Upper lobe of left lung (tissue), 6 donors: Measurements from ENCODE around the gene TBCB. TPM values are rescaled to one million over a fixed set of nuclear protein-coding genes. Genes with fewer than 3 reads are reported as not detected.
A peak's percentile ranks its signal among the peaks of the same experiment; 100 is the strongest.

Experiments
- ATAC-seq, 2 donors: fragments of 200-7000 bp; cut with Tn5 transposase; one replicate each; pipeline ENCODE4 v1.9.1; 2022; ENCODE audit warnings: mild to moderate bottlenecking in 2 of 2, moderate library complexity in 2 of 2; ENCODE audit not compliant: low FRiP score in 2 of 2
- DNase-seq, 2 donors: peaks; one replicate each; pipeline ENCODE4 v3.0.0-alpha.2; 2019 to 2020
- H3K27ac ChIP-seq, 4 donors: fragments of 200-600 bp; sonication (generic); one replicate each; pipeline ENCODE4 v1.5.1; 2016 to 2019
- H3K27me3 ChIP-seq, 4 donors: fragments of 200-600 bp; sonication (generic); one replicate each; pipeline ENCODE4 v1.5.1; 2017 to 2019
- H3K36me3 ChIP-seq, 4 donors: fragments of 200-600 bp; sonication (generic); one replicate each; pipeline ENCODE4 v1.5.1; 2016 to 2019
- H3K4me1 ChIP-seq, 4 donors: fragments of 200-600 bp; sonication (generic); one replicate each; pipeline ENCODE4 v1.5.1; 2018 to 2019
- H3K4me3 ChIP-seq, 4 donors: fragments of 200-600 bp; sonication (generic); one replicate each; pipeline ENCODE4 v1.5.1; 2017 to 2019; ENCODE audit warnings: mild to moderate bottlenecking in 2 of 4, moderate library complexity in 1 of 4
- H3K9me3 ChIP-seq, 4 donors: fragments of 200-600 bp; sonication (generic); one replicate each; pipeline ENCODE4 v1.5.1; 2018 to 2019
- EP300 ChIP-seq, 4 donors: sonication (generic); formaldehyde crosslinking; IDR thresholded peaks; one replicate each; pipeline ENCODE4 v1.5.1; 2017; ENCODE audit warnings: antibody characterized with exemption in 4 of 4, control low read depth in 2 of 4
- POLR2A ChIP-seq, 4 donors: fragments of 450-650 bp; IDR thresholded peaks; one replicate each; pipeline ENCODE4 v1.5.1; 2016 to 2017; ENCODE audit warnings: antibody characterized with exemption in 4 of 4, mild to moderate bottlenecking in 2 of 4
- POLR2AphosphoS5 ChIP-seq, 2 donors: sonication (generic); formaldehyde crosslinking; IDR thresholded peaks; one replicate each; pipeline ENCODE4 v1.5.1; 2017; ENCODE audit warnings: antibody characterized with exemption in 2 of 2
- WGBS, 2 donors: methylation state at CpG; one replicate each; pipeline ENCODE4 v1.1.5; 2017 to 2018; 5-methylcytosine and 5-hydroxymethylcytosine counted together
- total RNA-seq, 6 donors: library from RNA; depleted of rRNA in 4 of 6; stranded (reverse); fragments of >200 nt in 4 of 6; gene quantifications; one replicate each; pipeline versions ENCODE4 v1.1.0 to v1.2.1, GENCODE V29; 2016 to 2021
- TF ChIP-seq, protein P1 (sequence below), 6 experiments: fragments of 450-650 bp in 4 of 6; fragments of 200-600 bp in 2 of 6; sonication (generic) in 2 of 6; IDR thresholded peaks; one replicate each; pipeline ENCODE4 v1.5.1; 2016 to 2019; ENCODE audit warnings: antibody characterized with exemption in 6 of 6
- donor health status: DM: no; HTN: no; CAD: no; lungs with moderate emphysema.
- donor health status: DM: no; HTN: yes; CAD: no; lungs with severe emphysema.

Gene TBCB
- total RNA-seq, 6 donors from 2014 or later = 31.4 to 151 (median 109) TPM

DNA sequence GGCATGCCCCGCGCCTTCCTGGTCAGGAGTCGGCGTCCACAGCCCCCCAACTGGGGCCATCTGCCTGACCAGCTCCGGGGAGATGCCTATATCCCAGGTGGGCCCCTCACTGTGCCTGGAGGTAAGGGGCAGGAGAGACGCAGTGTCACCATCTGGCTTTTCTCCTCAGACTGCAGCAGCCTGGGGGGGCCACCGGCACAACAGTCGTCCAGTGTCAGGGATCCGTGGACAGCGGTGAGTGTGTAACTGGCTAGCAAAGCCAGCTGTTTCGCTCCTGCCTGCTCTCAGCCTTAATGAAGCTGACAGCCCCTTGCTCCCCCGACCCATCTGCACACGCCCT is 4.1 kb upstream of the TBCB start:
- DNase-seq = no peak

DNA sequence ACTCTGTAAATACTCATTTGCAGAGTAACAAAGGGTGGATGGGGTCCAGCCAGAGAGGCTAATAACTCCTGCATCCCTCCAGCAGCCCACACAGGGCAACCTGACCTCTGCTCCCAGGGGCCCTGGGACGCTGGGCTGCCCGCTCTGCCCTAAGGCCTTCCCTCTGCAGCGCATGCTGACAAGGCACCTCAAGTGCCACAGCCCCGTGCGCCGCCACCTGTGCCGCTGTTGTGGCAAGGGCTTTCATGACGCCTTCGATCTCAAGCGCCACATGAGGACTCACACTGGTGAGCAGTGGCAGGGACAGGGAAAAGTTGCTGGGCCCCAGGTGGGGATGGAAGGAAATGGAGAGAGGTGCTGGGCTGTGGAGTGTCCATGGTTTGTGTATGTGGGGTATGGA is 2.6 kb upstream of the TBCB start:
- ATAC-seq (no peak), DNase-seq (peak in 1 of 2 donors; percentile 82)
- Histone ChIP-seq H3K27ac (no peak overlapping the region), H3K4me1 (peaks cover 16 to 32% (median 24%) of the 10 kb centered on the region in 4 donors), H3K27me3 (no peaks in the 10 kb centered on the region), H3K4me3 (no peak overlapping the region), H3K9me3 (no peaks in the 10 kb centered on the region), H3K36me3 (peaks cover 3 to 49% (median 22%) of the 10 kb centered on the region in 4 donors)
- TF ChIP-seq, protein P1, sequence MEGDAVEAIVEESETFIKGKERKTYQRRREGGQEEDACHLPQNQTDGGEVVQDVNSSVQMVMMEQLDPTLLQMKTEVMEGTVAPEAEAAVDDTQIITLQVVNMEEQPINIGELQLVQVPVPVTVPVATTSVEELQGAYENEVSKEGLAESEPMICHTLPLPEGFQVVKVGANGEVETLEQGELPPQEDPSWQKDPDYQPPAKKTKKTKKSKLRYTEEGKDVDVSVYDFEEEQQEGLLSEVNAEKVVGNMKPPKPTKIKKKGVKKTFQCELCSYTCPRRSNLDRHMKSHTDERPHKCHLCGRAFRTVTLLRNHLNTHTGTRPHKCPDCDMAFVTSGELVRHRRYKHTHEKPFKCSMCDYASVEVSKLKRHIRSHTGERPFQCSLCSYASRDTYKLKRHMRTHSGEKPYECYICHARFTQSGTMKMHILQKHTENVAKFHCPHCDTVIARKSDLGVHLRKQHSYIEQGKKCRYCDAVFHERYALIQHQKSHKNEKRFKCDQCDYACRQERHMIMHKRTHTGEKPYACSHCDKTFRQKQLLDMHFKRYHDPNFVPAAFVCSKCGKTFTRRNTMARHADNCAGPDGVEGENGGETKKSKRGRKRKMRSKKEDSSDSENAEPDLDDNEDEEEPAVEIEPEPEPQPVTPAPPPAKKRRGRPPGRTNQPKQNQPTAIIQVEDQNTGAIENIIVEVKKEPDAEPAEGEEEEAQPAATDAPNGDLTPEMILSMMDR (IDR thresholded peaks at IDR 0.05) = no peak
- no peak for TF ChIP-seq POLR2A (IDR thresholded peaks at IDR 0.05)
- TF ChIP-seq EP300 (IDR thresholded peaks at IDR 0.05) = no peak
- TF ChIP-seq POLR2AphosphoS5 (IDR thresholded peaks at IDR 0.05) = no peak
- WGBS, 2 donors = 95 to 96% methylated on average over 4 to 10 of the region's 10 CpGs

More for the DNA sequence above, 4.1 kb upstream of the TBCB start:
- Histone ChIP-seq H3K27ac (no peak overlapping the region), H3K27me3 (no peaks in the 10 kb centered on the region), H3K4me3 (no peak overlapping the region), H3K36me3 (peaks cover 0 to 39% (median 20%) of the 10 kb centered on the region in 4 donors), H3K9me3 (no peaks in the 10 kb centered on the region), H3K4me1 (peaks cover 14 to 20% (median 15%) of the 10 kb centered on the region in 4 donors)
- TF ChIP-seq EP300 (IDR thresholded peaks at IDR 0.05) (no peak), POLR2AphosphoS5 (IDR thresholded peaks at IDR 0.05) (no peak), POLR2A (IDR thresholded peaks at IDR 0.05) (no peak)
- TF ChIP-seq, protein P1 (IDR thresholded peaks at IDR 0.05) = no peak
- no peak for ATAC-seq
- WGBS, 2 donors = 79 to 90% methylated on average over 6 to 13 of the region's 13 CpGs

DNA sequence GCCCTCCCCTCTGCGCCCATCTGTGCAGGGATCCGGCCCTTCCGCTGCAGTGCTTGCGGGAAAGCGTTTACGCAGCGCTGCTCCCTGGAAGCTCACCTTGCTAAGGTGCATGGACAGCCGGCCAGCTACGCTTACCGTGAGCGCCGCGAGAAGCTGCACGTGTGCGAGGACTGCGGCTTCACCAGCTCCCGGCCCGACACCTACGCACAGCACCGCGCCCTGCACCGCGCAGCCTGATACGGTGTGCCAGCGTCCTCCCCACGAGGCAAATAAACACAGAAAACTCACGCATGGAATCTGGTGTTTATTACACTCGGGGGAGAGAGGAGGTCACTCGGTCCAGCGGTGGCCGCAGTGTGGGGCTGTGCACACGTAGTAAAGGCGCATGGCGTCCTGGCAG is 1.8 kb upstream of the TBCB start:
- ATAC-seq = no peak
- no peak for TF ChIP-seq EP300 (IDR thresholded peaks at IDR 0.05)
- TF ChIP-seq, protein P1 (IDR thresholded peaks at IDR 0.05) = no peak
- TF ChIP-seq POLR2A (IDR thresholded peaks at IDR 0.05) = no peak
- TF ChIP-seq POLR2AphosphoS5 (IDR thresholded peaks at IDR 0.05) = no peak
- DNase-seq = peak in 1 of 2 donors; percentile 83
- H3K4me3 ChIP-seq = peak overlapping the region in 2 of 4 donors; percentile 75 to 78
- H3K27me3 ChIP-seq = no peaks in the 10 kb centered on the region
- peaks cover 3 to 55% (median 28%) of the 10 kb centered on the region in 4 donors for H3K36me3 ChIP-seq
- H3K4me1 ChIP-seq = peaks cover 16 to 32% (median 24%) of the 10 kb centered on the region in 4 donors
- H3K9me3 ChIP-seq = no peaks in the 10 kb centered on the region
- H3K27ac ChIP-seq = peak overlapping the region in 1 of 4 donors; percentile 89
- WGBS, 2 donors = 90 to 93% methylated on average over 25 to 34 of the region's 34 CpGs

DNA sequence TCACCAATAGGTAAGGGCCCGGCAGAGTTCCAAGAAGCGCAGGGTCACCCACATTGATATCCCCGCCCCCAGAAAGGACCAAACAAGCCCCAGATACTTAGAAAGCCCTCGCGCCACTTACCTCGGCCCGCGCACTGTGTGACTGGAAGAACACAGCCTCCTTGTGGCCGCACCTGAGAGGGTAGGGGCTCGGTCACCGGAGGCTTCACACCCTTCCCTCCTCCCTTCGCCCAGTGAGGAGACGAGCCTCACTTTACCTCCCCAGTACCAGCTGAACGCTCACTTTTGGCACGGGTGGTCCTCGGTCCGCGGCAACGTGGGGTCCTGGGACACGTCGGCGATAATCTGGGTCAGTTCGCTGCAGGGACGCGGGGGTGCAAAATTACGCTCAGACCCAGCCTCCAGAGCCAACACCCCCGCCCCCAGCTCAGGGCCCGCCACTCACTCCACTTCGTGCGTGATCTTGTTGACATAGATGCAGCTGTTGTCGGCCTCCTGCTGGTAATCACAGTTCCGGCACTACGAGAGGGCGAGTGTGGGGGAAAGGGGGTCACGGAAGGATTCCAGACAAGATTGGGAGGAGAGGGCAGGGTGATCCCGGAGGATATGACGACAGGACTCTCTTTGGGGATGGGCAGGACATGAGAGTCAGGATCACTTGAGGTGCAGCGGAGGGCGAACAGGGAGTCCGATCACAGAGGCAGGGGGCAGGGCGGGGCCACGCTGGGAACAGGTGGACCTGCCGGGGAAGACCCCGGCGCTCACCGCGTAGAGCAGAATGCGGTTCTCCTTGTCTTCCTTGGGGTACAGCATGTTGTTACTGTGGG is 1.2 kb upstream of the TBCB start:
- Histone ChIP-seq H3K27me3 (no peaks in the 10 kb centered on the region), H3K4me1 (peaks cover 16 to 32% (median 24%) of the 10 kb centered on the region in 4 donors), H3K4me3 (peak overlapping the region; percentile 75 to 97 (median 79)), H3K36me3 (peaks cover 3 to 62% (median 32%) of the 10 kb centered on the region in 4 donors), H3K27ac (peak overlapping the region; percentile 81 to 92 (median 90)), H3K9me3 (no peaks in the 10 kb centered on the region)
- ATAC-seq (no peak), DNase-seq (peak in 1 of 2 donors; percentile 30)
- WGBS, 2 donors = 6 to 9% methylated on average over 24 to 47 of the region's 48 CpGs
- TF ChIP-seq POLR2AphosphoS5 (IDR thresholded peaks at IDR 0.05) = no peak
- TF ChIP-seq, protein P1 (IDR thresholded peaks at IDR 0.05) = peak in 2 of 6 experiments; percentile 10 to 23
